HG02885 (cell line): ENCODE results near the gene S100A3.

Experiments used
- ATAC-seq: cut with Tn5 transposase; IDR thresholded peaks from one replicate; pipeline ENCODE4 v1.9.1; 2021; ENCODE audit warnings: mild to moderate bottlenecking; ENCODE audit not compliant: unreplicated experiment, poor library complexity

Gene S100A3

GRCh38 chr1:153550398-153550758, 1.3 kb upstream of the S100A3 start:
- ATAC-seq = no peak

GRCh38 chr1:153549741-153550397, 811 bp upstream of the S100A3 start:
- ATAC-seq = no peak

GRCh38 chr1:153547560-153548551, 1.2 kb downstream of the S100A3 start:
- no peak for ATAC-seq

GRCh38 chr1:153546796-153547559, 2.1 kb downstream of the S100A3 start:
- ATAC-seq = no peak

GRCh38 chr1:153546371-153546770, 2.7 kb downstream of the S100A3 start:
- no peak for ATAC-seq

- no peak for ATAC-seq
Observed at GRCh38 chr1:153545067-153546055, 3.7 kb downstream of the S100A3 start, which contains the start of gene S100A4. TSS of gene S100A4 (minus strand) at chr1:153545806. CDS start at chr1:153544794, 1,012 bp downstream.

GRCh38 chr1:153544453-153545066, 4.5 kb downstream of the S100A3 start:
- ATAC-seq = no peak

GRCh38 chr1:153543736-153544135, 5.3 kb downstream of the S100A3 start:
- no peak for ATAC-seq

- ATAC-seq = no peak
Observed at GRCh38 chr1:153542956-153543711, 5.9 kb downstream of the S100A3 start.

GRCh38 chr1:153541641-153542590, 7.1 kb downstream of the S100A3 start:
- no peak for ATAC-seq

- no peak for ATAC-seq
Observed at GRCh38 chr1:153540394-153541361, 8.4 kb downstream of the S100A3 start, which contains the start of gene S100A5. TSS of gene S100A5 (minus strand) at chr1:153540934. CDS start at chr1:153540191, 743 bp downstream.

- no peak for ATAC-seq
Observed at GRCh38 chr1:153539395-153540093, 9.5 kb downstream of the S100A3 start.

- no peak for ATAC-seq
Observed at GRCh38 chr1:153538315-153538821, 10.7 kb downstream of the S100A3 start.

- ATAC-seq = no peak
Observed at GRCh38 chr1:153537376-153537730, 11.7 kb downstream of the S100A3 start.

- no peak for ATAC-seq
Observed at GRCh38 chr1:153536671-153537375, 12.2 kb downstream of the S100A3 start.
